GM12873 (cell line): ENCODE results near the gene TMEM19.

Experiments used
- CTCF ChIP-seq: IDR thresholded peaks from 2 replicates; pipeline ENCODE4 v1.5.1; 2012; ENCODE audit warnings: low read depth, mild to moderate bottlenecking, moderate library complexity, low read length, control low read depth; ENCODE audit not compliant: insufficient read depth; ENCODE audit errors: missing control alignments

Gene TMEM19

GRCh38 chr12:71684081-71684480, 1.8 kb upstream of the TMEM19 start:
- no peak for TF ChIP-seq CTCF

- no peak for TF ChIP-seq CTCF
Observed at GRCh38 chr12:71685312-71685906, 473 bp upstream of the TMEM19 start.

GRCh38 chr12:71686658-71687025, 760 bp downstream of the TMEM19 start:
- no peak for TF ChIP-seq CTCF

- TF ChIP-seq CTCF, result no peak
Observed at GRCh38 chr12:71688961-71689570, 3.2 kb downstream of the TMEM19 start.

- no peak for TF ChIP-seq CTCF
Observed at GRCh38 chr12:71691504-71692129, 5.7 kb downstream of the TMEM19 start.

- TF ChIP-seq CTCF, result no peak
Observed at GRCh38 chr12:71693126-71693525, 7.2 kb downstream of the TMEM19 start.

GRCh38 chr12:71694099-71694820, 8.4 kb downstream of the TMEM19 start:
- no peak for TF ChIP-seq CTCF
